ENCODE measurements around the gene HNRNPUL2.
"Not testable (repeated sequence)": the region's sequence is repeated elsewhere in the genome, so short reads cannot be mapped to it uniquely, and the experiment has no call there.

HNRNPUL2 gene

DNA sequence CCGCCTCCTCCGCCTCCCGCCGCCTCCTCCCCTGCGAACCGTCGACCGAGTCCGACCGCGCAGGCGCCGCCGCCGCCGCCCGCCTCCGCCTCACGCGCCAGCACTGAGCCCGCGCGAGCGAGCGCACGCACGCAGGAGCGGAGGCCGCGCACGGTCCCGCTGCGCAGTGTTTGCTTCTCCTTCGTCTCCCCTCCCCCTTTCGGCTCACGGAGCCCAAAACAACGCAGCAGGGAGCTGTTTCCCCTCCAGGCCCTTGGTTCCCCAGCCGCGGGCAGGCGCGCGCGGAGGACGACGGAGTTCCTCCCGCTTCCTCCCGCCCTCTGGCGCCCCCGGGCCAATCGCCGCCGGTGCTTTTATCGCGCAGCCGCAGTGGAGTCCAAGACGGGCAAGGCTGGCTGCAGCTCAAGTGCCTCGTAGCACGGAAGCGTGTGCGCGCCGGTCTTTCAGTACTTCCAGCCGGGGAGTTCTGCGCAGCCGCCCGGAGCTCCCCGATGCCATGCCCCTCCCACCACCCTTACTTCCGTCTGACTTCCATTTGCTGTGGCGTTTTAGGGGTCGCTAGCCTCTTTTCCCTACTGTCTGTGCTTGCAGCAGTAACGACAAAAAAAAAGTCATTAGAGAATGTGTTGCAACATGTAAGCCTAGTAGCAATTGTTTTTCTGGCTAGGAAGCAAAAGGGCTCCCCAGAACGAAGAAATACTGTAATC, at the start of gene HNRNPUL2:
HNRNPUL2 (minus strand) TSS at position 293 of the 707 bp plus-strand sequence. CDS start 301 bp downstream, outside the sequence.
- peak; percentile 99 for DNase-seq (ENCODE audit: low read depth, low spot score)

DNA sequence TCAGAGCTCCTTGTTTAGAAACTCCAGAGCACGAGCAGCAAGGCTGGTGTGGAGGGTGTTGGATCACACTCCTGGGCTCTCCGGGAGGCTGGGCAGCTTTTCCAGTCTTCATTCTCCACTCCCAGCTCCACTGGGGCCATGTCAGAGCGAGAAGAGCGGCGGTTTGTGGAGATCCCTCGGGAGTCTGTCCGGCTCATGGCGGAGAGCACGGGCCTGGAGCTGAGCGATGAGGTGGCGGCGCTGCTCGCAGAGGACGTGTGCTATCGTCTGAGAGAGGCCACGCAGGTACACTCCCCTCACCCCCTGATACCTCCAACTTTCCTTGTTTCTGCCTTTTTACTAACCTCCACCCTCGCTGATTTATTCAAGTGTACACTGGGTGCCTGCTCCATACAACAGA, 48.4 kb upstream of the HNRNPUL2 start:
- DNase-seq (ENCODE audit: low read depth, low spot score) = no peak

DNA sequence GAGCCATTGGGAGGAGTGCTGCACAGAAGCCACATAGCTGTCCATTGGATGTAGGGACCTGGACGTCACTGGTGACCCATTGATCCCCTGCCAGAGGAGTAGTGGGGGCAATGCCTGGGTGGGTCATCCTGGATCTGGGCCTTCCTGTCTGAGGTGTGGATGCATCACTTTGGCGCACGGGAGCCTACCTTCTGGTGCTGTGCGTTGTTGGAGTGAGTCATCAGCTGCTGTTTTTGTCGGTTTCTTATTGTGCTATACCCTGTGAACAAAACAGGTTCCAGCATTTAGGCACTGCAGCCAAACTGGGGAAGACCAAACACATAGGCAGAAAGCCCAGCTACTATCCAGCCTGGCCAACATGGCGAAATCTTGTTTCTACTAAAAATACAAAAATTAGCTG, 47.1 kb upstream of the HNRNPUL2 start:
- no peak for DNase-seq (ENCODE audit: low read depth, low spot score)

DNA sequence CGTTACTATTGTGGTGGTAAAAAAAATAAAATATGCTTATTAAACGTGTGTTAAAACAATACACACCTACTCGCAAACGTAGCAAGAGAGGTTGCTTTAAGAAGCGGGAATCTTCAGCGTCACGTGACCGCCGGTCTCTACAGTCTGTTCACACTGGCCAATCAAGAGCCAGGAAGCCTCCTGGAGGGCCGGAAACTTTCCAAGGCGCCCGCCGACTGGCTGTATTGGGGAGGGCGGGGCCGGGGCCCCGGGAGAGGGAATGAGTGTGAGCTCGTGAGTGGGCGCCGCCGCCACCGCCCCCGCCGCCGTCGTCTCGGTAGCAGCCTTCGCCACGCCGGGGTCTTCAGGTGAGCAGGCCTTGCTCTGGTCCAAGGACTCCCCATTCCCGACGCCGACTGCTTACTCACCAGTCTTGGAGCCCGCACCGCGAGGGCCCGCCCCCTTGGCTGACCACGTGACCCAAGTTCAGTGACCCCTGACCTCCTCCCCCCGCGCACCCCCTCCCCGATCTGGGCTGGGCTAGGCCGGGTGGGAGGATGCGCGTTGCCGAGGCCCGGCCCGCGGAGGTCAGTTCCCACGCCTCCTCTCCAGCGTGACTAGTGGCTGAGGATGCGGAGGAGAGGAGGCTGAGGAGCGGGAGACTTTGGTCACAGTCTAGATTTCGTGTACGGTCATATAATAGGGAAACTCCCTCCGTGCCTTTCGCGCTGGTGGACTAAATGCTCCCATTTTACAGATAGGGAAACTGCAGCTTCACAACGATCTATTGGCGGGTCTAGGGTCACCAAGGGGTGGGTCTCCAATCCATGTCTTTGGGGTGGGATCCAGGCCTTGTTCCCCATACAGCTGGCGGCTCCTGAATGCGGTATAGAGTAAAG, 44.1 kb upstream of the HNRNPUL2 start, which contains the start of gene TAF6L:
TAF6L (plus strand) TSS at position 253 of the 878 bp plus-strand sequence. CDS start 4,388 bp downstream, outside the sequence.
- peak; percentile 98 for DNase-seq (ENCODE audit: low read depth, low spot score)

DNA sequence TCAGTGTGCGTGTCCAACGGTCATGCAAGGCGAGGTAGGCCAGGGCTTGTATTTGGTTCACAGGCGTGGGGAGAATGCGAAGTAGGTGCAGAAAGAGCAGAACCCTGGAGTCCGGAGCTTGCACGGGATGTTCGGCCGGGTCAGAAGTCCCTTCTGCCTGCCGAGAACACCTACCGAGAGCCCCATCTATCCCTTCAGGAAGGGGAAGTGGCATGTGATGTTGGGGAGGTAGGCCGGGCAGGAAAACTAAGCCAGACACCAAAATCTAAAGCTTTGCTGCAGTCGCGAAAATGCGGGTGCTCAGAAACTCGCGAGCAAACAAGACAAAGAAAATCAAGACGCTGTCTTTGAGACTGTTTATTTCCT, 43.5 kb upstream of the HNRNPUL2 start:
- no peak for DNase-seq (ENCODE audit: low read depth, low spot score)

DNA sequence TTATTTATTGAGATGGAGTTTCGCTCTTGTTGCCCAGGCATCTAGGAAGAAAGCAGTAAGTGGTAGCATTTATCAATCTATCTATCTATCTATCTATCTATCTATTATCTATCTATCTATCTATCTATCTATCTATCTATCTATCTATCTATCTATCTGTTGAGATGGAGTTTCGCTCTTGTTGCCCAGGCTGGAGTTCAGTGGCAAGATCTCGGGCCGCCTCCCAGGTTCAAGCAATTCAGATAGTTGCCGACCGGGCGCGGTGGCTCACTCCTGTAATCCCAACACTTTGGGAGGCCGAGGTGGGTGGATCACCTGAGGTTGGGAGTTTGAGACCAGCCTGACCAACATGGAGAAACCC, 33.6 kb upstream of the HNRNPUL2 start:
- DNase-seq (ENCODE audit: low read depth, low spot score) = peak; percentile 31

DNA sequence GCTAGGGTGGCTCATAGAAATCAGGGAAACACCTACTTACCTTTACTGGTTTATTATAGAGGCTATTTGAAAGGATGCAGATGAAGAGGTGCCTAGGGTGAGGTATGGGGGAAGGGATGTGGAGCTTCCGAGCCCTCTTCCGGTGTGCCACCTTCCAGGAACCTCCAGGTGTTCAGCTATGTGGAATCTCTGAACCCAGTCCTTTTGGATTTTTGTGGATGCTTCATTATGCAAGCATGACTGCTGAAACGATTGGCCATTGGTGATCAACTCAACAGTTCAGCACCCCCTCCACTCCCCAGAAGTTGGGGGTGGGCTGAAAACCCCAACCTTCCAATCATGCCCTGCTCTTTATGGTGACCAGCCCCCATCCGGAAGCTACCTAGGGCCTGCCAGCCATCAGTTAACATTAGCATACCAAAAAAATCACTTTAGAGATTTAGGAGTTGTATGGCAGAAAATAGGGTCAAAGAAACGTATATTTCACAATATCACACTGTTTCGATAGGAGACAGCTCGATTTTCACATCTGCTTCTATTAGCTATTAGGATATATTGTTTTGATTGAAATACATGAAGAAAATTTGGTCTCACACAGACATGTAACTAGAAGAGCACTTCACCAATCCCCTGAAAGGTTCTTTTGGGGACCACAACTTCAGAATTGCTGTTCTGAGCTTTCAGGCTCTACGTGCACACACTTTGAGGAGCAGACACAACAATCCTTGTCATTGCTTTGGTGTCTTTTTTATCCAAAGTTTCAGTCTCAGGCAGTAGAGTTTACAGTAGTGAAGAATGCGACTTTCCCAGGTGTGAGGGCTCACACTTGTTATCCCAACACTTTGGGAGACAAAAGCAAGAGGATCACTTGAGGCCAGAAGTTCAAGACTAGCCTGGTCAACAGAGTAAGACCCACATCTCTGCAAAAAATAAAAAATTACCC, 30.9 kb upstream of the HNRNPUL2 start:
- DNase-seq (ENCODE audit: low read depth, low spot score) = no peak

DNA sequence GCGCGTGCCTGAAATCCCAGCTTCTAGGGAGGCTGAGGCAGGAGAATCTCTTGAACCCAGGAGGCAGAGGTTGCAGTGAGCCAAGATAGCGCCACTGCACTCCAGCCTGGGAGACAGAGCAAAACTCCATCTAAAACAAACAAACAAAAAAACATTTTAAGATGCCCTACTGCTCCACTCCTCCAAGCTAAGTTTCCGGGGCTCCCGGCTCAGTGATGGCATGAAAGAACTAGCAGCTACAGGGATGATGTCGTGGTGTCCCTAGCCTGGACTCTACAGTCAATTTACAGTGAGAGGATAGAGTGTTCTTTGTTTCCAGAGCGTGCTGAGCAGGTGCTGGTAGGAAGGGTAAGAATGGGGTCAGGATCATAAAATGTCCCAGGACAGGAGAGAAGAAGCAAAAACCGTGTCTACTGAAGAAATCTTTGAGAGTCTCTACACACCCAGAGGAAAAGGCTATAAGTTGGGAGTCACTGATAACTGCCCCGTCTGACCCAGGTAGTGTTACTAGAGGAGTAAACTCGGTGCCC, 27.9 kb upstream of the HNRNPUL2 start:
- no peak for DNase-seq (ENCODE audit: low read depth, low spot score)

DNA sequence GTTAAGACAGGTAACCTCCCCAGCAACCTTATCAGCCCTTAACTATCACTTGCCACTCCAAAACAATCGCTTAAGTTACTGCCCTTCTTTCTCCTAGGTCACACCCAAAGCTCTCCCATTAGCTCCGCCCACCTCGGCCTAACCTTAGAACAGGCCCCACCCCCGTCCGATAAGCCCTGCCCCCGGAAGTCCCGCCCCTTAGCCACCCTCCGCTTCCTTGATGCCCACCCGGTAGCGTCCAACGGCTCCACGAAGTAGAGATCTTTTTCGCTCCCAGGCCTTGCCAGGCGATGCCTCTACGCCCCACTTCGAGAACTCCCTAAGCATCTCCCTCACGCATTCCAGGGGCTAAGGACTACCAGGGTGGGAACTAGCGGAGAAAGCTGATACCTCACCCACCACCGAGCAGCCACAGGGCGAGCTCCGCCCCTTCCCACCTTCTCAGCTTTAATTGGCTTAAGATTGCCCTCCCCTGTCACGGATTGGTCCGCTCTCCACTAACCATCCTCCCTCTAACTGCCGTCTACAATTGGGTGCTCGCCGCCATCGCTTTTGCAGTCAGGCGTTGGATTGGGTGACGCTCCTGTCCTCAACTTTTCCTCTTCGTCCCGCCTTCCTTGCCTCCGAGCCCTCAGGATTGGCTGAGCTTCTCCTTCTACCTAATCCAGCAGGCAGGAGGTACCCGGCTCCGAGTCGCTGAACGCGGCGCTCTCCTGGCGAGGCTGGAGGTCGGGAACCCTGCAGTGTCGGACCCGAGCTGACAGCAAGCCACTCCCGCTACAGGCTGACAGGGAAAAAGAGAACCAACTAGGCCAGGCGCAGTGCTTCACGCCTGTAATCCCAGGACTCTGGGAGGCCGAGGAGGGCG, 26.7 kb upstream of the HNRNPUL2 start, which contains the start of gene ZBTB3:
ZBTB3 (minus strand) TSS at position 425 of the 868 bp plus-strand sequence. CDS start 496 bp downstream, outside the sequence.
- peak; percentile 100 for DNase-seq (ENCODE audit: low read depth, low spot score)

DNA sequence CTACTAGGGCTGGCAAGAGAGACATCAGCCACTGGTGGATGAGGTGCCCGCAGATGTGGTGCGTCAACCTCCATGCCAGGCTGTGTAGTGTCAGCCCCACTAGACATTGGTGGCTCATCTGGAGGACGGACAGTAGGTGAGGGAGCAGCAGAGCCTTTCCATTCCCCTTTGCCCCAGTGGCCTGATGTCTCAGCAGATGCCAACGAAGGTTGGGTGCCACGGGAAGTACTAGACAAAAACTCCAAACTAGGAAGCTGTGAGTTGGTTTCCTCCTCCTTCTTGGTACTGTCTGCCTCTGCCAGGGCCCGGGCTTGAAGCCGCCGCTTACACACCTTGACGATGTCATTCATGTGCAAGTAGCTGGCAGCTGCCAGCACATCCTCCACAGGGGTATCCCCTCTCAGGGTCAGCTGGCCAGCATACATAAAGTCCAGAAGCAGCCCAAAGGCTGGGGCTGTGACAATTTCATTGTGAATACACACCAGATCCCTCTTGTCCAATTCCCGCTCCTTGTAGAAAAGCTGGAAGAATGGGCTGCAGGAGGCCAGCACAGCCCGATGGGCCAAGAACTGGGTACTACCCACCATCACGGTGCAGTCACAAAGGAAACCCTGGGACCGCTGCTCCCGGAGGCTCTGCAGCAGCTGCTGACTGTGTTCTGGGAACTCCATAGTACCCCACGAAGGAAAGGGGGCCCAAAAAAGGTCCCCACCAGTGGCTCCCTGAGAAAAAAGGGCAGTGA, 25.9 kb upstream of the HNRNPUL2 start:
- DNase-seq (ENCODE audit: low read depth, low spot score) = no peak

DNA sequence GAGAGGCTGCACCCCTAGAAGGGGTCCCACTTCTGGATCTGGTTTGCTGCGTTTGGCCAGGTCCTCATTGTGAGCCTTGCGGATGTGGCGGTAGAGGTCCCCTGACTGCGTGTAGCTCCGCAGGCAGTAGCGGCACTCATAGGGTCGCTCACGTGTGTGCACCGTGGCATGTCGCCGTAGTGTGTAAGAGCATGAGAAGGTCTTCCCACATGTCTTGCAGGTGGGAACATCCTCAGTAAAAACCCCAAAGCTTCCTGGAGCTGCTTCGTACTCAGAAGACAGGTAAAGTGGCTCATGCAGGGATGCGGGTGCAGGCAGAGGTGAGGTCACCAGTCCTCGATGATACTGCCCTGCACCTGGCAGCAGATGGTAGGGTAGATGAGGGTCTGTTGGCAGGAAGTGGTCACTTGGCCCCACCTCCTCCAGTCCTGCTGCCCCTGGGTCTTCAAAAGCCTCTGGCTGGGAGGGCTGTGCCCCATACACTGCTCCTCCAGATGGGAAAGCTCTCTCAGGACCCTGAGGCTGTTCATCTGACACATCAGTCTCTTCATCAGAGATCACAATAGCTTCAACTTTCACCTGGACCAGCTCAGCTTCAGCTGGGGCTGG, 25.0 kb upstream of the HNRNPUL2 start:
- DNase-seq (ENCODE audit: low read depth, low spot score) = no peak

DNA sequence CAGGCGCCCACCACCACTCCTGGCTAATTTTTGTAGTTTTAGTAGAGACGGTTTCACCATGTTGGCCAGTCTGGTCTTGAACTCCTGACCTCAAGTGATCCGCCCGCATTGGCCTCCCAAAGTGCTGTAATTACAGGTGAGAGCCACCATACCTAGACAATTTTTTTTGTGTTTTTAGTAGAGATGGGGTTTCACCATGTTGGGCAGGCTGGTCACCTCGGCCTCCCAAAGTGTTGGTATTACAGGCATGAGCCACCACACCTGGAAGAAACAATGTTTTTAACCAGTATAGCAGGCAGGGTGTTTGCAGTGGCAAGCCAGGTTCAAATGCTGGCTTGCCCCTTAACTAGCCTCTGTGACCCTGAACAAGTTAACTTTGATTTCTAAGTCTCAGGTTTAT, 22.7 kb upstream of the HNRNPUL2 start:
- DNase-seq (ENCODE audit: low read depth, low spot score) = not testable (repeated sequence)

DNA sequence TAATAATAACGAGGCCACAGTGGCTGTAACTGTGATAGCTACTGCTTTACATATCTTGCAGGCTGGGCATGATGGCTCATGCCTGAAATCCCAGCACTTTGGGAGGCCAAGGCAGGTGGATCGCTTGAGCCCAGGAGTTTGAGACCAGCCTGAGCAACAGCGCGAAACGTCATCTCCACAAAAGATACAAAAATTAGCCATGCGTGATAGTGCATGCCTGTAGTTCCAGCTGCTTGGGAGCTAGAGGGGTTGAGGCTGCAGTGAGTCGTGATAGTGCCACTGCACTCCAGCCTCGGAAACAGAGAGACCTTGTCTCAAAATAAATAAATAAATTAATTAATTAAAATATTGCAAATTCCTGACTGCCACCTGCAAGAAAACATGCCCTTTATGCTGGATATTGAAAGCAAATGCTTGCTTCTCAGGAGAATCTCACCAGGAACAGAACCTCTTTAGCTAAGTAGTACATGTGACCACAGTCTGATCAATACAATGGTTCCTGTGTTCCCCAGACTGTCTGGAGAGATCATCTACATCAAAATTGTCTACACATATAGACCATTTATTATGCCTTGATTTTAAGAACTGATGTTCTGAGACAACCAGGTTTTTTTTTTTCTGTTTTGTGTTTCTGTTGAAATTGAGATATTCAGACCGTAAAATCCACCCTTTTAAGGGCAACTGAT, 20.4 kb upstream of the HNRNPUL2 start:
- DNase-seq (ENCODE audit: low read depth, low spot score) = no peak

DNA sequence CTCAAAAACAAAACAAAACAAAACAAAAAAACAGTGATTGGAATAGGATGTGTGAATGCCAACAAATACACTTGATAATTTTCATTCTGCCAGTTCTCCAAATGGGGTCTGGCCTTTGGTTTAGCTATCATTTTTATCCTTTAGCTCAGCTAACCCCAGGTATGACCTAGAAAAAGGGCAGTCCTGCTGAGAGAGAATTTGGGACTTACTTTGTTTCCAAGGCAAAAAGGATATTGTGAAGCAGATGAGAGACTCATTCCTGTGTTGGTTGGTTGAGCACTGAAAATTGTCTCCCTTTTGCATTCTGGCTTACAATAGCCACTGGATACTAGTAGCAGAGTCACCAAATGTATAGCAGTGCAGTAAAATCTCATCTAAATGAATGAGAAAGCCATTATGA, 9.9 kb upstream of the HNRNPUL2 start:
- no peak for DNase-seq (ENCODE audit: low read depth, low spot score)

DNA sequence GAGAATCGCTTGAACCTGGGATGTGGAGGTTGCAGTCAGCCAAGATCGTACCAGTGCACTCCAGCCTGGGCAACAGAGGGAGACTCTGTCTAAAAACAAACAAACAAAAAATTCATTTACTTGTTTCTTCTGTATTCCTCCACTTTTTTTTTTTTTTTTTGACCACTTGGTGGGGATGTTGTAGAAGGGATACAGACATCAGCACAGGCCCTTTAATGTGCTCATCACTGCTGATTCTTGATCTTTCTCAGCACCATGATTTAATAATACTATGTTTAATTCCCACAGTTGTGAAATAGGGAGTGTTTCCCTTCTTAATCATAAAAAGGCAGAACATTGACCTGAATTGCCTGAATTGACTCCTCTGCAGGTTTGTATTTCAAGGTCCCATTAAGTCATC, 5.6 kb upstream of the HNRNPUL2 start:
- no peak for DNase-seq (ENCODE audit: low read depth, low spot score)

DNA sequence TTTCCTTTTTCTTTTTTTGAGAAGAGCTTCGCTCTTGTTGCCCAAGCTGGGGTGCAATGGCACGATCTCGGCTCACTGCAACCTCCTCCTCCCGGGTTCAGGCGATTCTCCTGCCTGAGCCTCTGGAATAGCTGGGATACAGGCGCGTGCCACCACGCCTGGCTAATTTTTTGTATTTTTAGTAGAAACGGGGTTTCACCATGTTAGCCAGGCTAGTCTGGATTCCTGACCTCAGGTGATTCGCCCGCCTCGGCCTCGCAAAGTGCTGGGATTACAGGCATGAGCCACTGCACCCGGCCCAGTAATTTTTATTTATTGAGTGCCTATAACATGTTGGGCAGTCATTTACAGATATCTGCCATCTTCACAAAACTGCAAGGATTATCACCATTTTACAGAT, 2.8 kb upstream of the HNRNPUL2 start:
- not testable (repeated sequence) for DNase-seq (ENCODE audit: low read depth, low spot score)

DNA sequence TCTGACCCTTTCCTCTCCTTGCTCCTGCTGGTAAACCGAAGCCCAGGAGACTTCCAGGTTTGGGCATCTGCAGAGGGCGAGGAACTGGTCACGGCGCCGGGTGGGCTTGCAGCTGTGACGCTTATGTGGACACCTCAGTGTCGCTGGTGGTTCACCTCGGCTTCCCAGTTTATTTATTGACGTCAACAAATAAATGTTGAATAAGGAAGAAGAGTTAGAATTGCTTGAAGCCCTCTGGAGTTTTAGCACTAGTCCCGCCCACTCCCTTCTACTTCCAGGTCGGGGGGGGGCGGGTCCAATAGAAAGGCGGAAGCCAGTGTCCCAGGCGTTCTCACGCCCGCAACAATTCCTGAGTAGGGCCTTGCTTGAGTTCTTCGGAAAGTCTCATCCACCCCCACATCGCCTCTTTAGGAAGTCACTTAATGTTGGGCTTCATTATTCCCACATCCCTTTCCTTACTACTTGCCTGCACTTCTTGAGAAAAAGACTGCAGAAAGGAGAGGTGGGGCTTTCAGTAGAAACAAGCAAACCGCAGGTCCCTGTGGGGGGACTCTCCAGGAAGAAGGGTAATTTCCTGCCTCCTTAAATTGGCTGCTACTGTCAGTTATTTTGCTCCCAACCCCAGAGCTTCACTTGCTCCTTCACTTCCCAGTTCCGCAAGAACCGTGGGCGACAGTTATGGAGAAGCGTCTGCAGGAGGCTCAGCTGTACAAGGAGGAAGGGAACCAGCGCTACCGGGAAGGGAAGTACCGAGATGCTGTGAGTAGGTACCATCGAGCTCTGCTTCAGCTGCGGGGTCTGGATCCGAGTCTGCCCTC, 1.1 kb upstream of the HNRNPUL2 start, which contains the start of gene TTC9C:
TTC9C (plus strand) TSS at position 316 of the 818 bp plus-strand sequence; CDS start at position 679, 363 bp downstream.
- DNase-seq (ENCODE audit: low read depth, low spot score) = peak; percentile 91

DNA sequence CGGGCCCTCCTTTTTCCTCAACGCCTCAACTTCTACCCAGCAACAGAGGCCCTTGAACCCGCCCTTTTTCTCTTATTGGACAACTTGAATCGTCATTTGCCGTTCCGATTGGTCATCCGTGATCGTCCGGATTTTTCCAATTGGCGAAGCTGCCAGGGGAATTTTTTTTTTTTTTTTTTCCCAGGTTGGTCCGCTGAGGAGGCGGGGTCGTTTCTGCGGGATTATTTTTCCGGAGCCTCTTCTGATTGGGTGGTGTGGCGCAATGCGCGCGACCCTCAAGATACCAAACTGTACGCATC, 564 bp upstream of the HNRNPUL2 start:
- DNase-seq (ENCODE audit: low read depth, low spot score) = peak; percentile 99

Data from ELF-1 (cell line).